Measurements from ENCODE around the gene RCOR1.

RCOR1 gene

DNA sequence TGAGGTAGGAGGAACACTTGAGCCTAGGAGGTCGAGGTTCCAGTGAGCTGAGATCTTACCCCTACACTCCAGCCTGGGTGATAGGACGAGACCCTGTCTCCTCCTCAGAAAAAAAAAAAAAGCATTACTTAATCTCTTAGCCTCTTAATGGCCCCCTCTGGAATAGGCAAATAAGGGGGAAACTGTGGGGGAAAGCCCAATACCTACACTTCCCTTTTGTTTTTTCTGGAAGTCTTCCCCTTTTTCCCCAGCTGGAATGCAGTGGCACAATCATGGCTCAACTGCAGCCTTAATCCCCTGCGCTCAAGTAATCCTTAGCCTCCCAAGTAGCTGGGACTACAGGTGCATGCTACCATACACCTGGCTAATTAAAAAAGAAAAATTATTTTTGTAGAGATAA lies 32.2 kb downstream of the RCOR1 start:
- no peak overlapping the region for H3K4me2 ChIP-seq (ENCODE audit: low read depth, low read length, poor library complexity, severe bottlenecking)
- no peak overlapping the region for H3K27ac ChIP-seq (ENCODE audit: low read depth, low read length)
- no peaks in the 10 kb centered on the region for H3K9me3 ChIP-seq (ENCODE audit: insufficient read depth, low read length)
- no peak overlapping the region for H2AFZ ChIP-seq (ENCODE audit: low read depth, low read length, severe bottlenecking)
- H3K27me3 ChIP-seq (ENCODE audit: low read length), result no peaks in the 10 kb centered on the region
- TF ChIP-seq, protein P1, sequence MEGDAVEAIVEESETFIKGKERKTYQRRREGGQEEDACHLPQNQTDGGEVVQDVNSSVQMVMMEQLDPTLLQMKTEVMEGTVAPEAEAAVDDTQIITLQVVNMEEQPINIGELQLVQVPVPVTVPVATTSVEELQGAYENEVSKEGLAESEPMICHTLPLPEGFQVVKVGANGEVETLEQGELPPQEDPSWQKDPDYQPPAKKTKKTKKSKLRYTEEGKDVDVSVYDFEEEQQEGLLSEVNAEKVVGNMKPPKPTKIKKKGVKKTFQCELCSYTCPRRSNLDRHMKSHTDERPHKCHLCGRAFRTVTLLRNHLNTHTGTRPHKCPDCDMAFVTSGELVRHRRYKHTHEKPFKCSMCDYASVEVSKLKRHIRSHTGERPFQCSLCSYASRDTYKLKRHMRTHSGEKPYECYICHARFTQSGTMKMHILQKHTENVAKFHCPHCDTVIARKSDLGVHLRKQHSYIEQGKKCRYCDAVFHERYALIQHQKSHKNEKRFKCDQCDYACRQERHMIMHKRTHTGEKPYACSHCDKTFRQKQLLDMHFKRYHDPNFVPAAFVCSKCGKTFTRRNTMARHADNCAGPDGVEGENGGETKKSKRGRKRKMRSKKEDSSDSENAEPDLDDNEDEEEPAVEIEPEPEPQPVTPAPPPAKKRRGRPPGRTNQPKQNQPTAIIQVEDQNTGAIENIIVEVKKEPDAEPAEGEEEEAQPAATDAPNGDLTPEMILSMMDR (IDR thresholded peaks at IDR 0.05; ENCODE audit: insufficient read depth, low read length, poor library complexity, severe bottlenecking), result no peak
- no peak for TF ChIP-seq EZH2phosphoT487 (conservative IDR thresholded peaks at IDR 0.05; ENCODE audit: low read length)
- H3F3A ChIP-seq (ENCODE audit: insufficient read depth), result 0 out of 2 replicates have a peak, but pooled peaks cover 3% of the 10 kb centered on the region
- no peaks in the 10 kb centered on the region for H3K9me2 ChIP-seq (replicated peaks; ENCODE audit: insufficient read depth, low read length)
- no peak overlapping the region for H3K4me3 ChIP-seq (ENCODE audit: insufficient read depth, low read length, poor library complexity, severe bottlenecking)
- H3K36me3 ChIP-seq (ENCODE audit: low read length), result no peaks in the 10 kb centered on the region
- peaks cover 52% of the 10 kb centered on the region for H3K79me2 ChIP-seq (ENCODE audit: insufficient read depth, low read length)
- H3K9ac ChIP-seq (ENCODE audit: low read length), result no peak overlapping the region
- 0 out of 2 replicates have a peak, but pooled peaks cover 5% of the 10 kb centered on the region for H4K20me1 ChIP-seq (ENCODE audit: low read depth, low read length)

DNA sequence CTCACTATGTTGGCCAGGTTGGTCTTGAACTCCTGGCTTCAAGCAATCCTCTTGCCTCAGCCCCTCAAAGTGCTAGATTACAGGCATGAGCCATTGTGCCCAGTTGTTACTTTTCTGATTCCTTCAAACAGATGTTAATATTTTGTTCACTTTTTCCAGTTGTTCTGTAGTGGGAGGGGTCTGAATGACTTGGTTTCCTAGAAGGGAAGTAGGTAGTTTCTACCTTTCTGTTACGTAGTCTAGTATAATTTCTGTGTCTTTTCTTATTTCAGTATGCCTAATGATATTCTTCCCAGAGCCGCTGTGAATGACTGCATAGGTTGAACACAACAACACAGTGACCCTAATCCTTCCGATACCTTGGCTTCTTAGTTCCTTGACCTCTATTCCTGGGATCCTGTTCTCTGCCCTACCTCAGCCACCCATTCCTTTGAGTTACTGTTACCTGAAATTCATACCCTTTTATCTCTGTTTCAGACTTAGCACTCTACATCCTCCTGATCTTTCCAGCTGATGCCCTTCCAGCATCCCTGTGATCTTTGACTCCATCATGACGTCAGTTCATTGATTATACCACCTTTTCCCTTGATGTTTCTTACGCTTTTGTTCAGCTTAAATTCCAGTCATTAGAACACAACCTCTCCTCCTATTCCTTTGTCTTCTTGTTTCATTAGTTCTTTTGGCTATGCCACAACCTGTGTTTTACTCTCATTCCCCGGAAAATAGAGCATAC lies 33.3 kb downstream of the RCOR1 start:
- Histone ChIP-seq H3K9me3 (ENCODE audit: insufficient read depth, low read length) (no peaks in the 10 kb centered on the region), H3K9ac (ENCODE audit: low read length) (no peak overlapping the region), H2AFZ (ENCODE audit: low read depth, low read length, severe bottlenecking) (no peak overlapping the region), H3K4me3 (ENCODE audit: insufficient read depth, low read length, poor library complexity, severe bottlenecking) (no peak overlapping the region), H3K27me3 (ENCODE audit: low read length) (no peaks in the 10 kb centered on the region), H3K79me2 (ENCODE audit: insufficient read depth, low read length) (peaks cover 45% of the 10 kb centered on the region), H3K36me3 (ENCODE audit: low read length) (no peaks in the 10 kb centered on the region), H3F3A (ENCODE audit: insufficient read depth) (0 out of 2 replicates have a peak, but pooled peaks cover 3% of the 10 kb centered on the region), H3K27ac (ENCODE audit: low read depth, low read length) (no peak overlapping the region), H3K9me2 (replicated peaks; ENCODE audit: insufficient read depth, low read length) (no peaks in the 10 kb centered on the region), H3K4me2 (ENCODE audit: low read depth, low read length, poor library complexity, severe bottlenecking) (no peak overlapping the region), H4K20me1 (ENCODE audit: low read depth, low read length) (0 out of 2 replicates have a peak, but pooled peaks cover 5% of the 10 kb centered on the region)
- TF ChIP-seq, protein P1 (IDR thresholded peaks at IDR 0.05; ENCODE audit: insufficient read depth, low read length, poor library complexity, severe bottlenecking), result no peak
- TF ChIP-seq EZH2phosphoT487 (conservative IDR thresholded peaks at IDR 0.05; ENCODE audit: low read length), result no peak

DNA sequence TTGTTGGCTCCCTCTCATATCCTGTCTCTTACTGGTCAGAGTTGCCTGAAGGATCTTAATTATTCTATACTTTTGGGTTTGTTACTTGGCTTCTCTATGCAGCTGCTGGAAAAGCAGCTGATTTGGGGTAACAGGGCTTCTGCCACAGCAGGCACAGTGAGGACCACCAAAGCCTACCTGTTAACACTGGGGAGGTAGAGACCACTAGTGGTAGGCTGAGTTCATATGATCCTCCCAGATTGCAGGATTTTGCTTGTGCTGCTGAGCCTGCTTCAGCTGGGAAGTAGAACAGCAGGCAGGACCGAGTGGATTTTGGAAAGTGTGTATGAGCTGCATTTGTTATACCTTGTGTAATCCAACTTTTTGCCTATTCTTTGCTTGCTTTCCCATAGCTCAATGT lies 34.1 kb downstream of the RCOR1 start:
- 0 out of 2 replicates have a peak, but pooled peaks cover 5% of the 10 kb centered on the region for H4K20me1 ChIP-seq (ENCODE audit: low read depth, low read length)
- no peaks in the 10 kb centered on the region for H3K9me2 ChIP-seq (replicated peaks; ENCODE audit: insufficient read depth, low read length)
- no peaks in the 10 kb centered on the region for H3K9me3 ChIP-seq (ENCODE audit: insufficient read depth, low read length)
- no peaks in the 10 kb centered on the region for H3F3A ChIP-seq (ENCODE audit: insufficient read depth)
- no peak overlapping the region for H3K27ac ChIP-seq (ENCODE audit: low read depth, low read length)
- H2AFZ ChIP-seq (ENCODE audit: low read depth, low read length, severe bottlenecking), result no peak overlapping the region
- no peaks in the 10 kb centered on the region for H3K36me3 ChIP-seq (ENCODE audit: low read length)
- no peaks in the 10 kb centered on the region for H3K27me3 ChIP-seq (ENCODE audit: low read length)
- TF ChIP-seq EZH2phosphoT487 (conservative IDR thresholded peaks at IDR 0.05; ENCODE audit: low read length), result no peak
- TF ChIP-seq, protein P1 (IDR thresholded peaks at IDR 0.05; ENCODE audit: insufficient read depth, low read length, poor library complexity, severe bottlenecking), result no peak
- H3K4me2 ChIP-seq (ENCODE audit: low read depth, low read length, poor library complexity, severe bottlenecking), result no peak overlapping the region
- H3K4me3 ChIP-seq (ENCODE audit: insufficient read depth, low read length, poor library complexity, severe bottlenecking), result no peak overlapping the region
- peaks cover 37% of the 10 kb centered on the region for H3K79me2 ChIP-seq (ENCODE audit: insufficient read depth, low read length)
- no peak overlapping the region for H3K9ac ChIP-seq (ENCODE audit: low read length)
